ENCODE results near the gene BRPF1.

The BRPF1 gene

GRCh38 chr3:9701711-9702110 lies 29.8 kb upstream of the BRPF1 start:
- no peak for DNase-seq (ENCODE audit: low read depth)

- no peak for DNase-seq (ENCODE audit: low read depth)
Observed at GRCh38 chr3:9703240-9703639, 28.3 kb upstream of the BRPF1 start.

GRCh38 chr3:9703736-9704346 lies 27.7 kb upstream of the BRPF1 start, which contains the start of gene CPNE9:
TSS of gene CPNE9 (plus strand) at chr3:9703833. CDS start at chr3:9703997, 164 bp downstream.
- no peak for DNase-seq (ENCODE audit: low read depth)

- DNase-seq (ENCODE audit: low read depth), result no peak
Observed at GRCh38 chr3:9704347-9705322, 26.9 kb upstream of the BRPF1 start.

- no peak for DNase-seq (ENCODE audit: low read depth)
Observed at GRCh38 chr3:9710174-9710739, 21.3 kb upstream of the BRPF1 start.

GRCh38 chr3:9712415-9712814 lies 19.1 kb upstream of the BRPF1 start:
- no peak for DNase-seq (ENCODE audit: low read depth)

- DNase-seq (ENCODE audit: low read depth), result no peak
Observed at GRCh38 chr3:9713142-9713541, 18.4 kb upstream of the BRPF1 start.

- DNase-seq (ENCODE audit: low read depth), result no peak
Observed at GRCh38 chr3:9715136-9715535, 16.4 kb upstream of the BRPF1 start.

- DNase-seq (ENCODE audit: low read depth), result peak; percentile 88
Observed at GRCh38 chr3:9715764-9716437, 15.6 kb upstream of the BRPF1 start.

GRCh38 chr3:9716801-9717555 lies 14.6 kb upstream of the BRPF1 start:
- no peak for DNase-seq (ENCODE audit: low read depth)

- DNase-seq (ENCODE audit: low read depth), result no peak
Observed at GRCh38 chr3:9717563-9717962, 14.0 kb upstream of the BRPF1 start.

- DNase-seq (ENCODE audit: low read depth), result no peak
Observed at GRCh38 chr3:9718118-9718517, 13.4 kb upstream of the BRPF1 start.

GRCh38 chr3:9721015-9721699 lies 10.4 kb upstream of the BRPF1 start:
- no peak for DNase-seq (ENCODE audit: low read depth)

GRCh38 chr3:9721700-9722060 lies 9.9 kb upstream of the BRPF1 start:
- no peak for DNase-seq (ENCODE audit: low read depth)

- DNase-seq (ENCODE audit: low read depth), result no peak
Observed at GRCh38 chr3:9725775-9726515, 5.6 kb upstream of the BRPF1 start.

GRCh38 chr3:9727041-9727595 lies 4.4 kb upstream of the BRPF1 start:
- no peak for DNase-seq (ENCODE audit: low read depth)

- DNase-seq (ENCODE audit: low read depth), result no peak
Observed at GRCh38 chr3:9727743-9728142, 3.8 kb upstream of the BRPF1 start.

GRCh38 chr3:9729419-9729818 lies 2.1 kb upstream of the BRPF1 start:
- no peak for DNase-seq (ENCODE audit: low read depth)

- DNase-seq (ENCODE audit: low read depth), result no peak
Observed at GRCh38 chr3:9730657-9731205, 804 bp upstream of the BRPF1 start.

Measured in HS-27A (cell line).